Measurements from ENCODE around the gene EAF1.
"Not testable (repeated sequence)": the region's sequence is repeated elsewhere in the genome, so short reads cannot be mapped to it uniquely, and the experiment has no call there.

- TF ChIP-seq CTCF, EP300, POLR2AphosphoS5 (IDR thresholded peaks at IDR 0.05): not testable (repeated sequence)
These were observed 40.8 kb upstream of the EAF1 start for GRCh38 chr3:15386654-15386955.
